Ovary (tissue), 3 donors: ENCODE measurements around the gene GREM1.

ENCODE experiments used
- CTCF ChIP-seq, 3 donors: fragments of 450-650 bp in 2 of 3; fragments of 200-600 bp in 1 of 3; IDR thresholded peaks; one replicate each; pipeline versions ENCODE4 v1.5.1 to v1.8.0; 2016 to 2022; ENCODE audit warnings: antibody characterized with exemption in 3 of 3, mild to moderate bottlenecking in 1 of 3
- EP300 ChIP-seq: sonication (generic); formaldehyde crosslinking; IDR thresholded peaks from one replicate; pipeline ENCODE4 v1.6.1; 2017; ENCODE audit warnings: antibody characterized with exemption
- POLR2A ChIP-seq: fragments of 450-650 bp; IDR thresholded peaks from one replicate; pipeline ENCODE4 v1.6.1; 2017; ENCODE audit warnings: antibody characterized with exemption, mild to moderate bottlenecking, moderate library complexity
- donor health status: DM: no; HTN: no; CAD: no.

- no peak for TF ChIP-seq EP300
- TF ChIP-seq CTCF (IDR thresholded peaks at IDR 0.05): no peak
- no peak for TF ChIP-seq POLR2A
These were observed 18.9 kb downstream of the GREM1 start for GRCh38 chr15:32736701-32737061.
